DMS53 (cell line): ENCODE measurements around the gene XXYLT1.
A peak's percentile ranks its signal among the peaks of the same experiment; 100 is the strongest.
"Not testable (repeated sequence)": the region's sequence is repeated elsewhere in the genome, so short reads cannot be mapped to it uniquely, and the experiment has no call there.

Experiments used
- DNase-seq: peaks from one replicate; lab custom pipeline; 2025; lab: John Stamatoyannopoulos, UW

The XXYLT1 gene

GRCh38 chr3:195226900-195227447 is 44.0 kb downstream of the XXYLT1 start:
- peak; percentile 7 for DNase-seq

DNA sequence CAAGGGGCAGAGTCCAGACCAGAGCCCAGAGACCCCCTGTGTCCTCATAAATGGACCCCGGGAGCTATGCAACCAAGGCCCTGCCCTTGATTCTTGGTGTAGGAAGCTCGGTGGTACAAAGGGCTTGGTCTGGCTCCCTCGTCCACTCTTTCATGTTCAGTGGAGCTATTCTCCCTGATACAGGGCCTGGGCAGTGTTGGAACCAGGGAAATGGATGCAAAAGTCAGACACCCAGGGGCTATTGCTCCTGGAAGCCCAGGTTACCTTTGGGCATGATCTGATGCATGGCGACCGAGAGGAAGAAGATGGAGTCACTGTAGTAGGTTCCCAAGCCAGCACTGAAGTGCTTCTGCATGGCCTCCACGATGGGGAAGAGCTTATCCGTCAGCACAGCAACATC is 44.5 kb downstream of the XXYLT1 start:
- DNase-seq: no peak

DNA sequence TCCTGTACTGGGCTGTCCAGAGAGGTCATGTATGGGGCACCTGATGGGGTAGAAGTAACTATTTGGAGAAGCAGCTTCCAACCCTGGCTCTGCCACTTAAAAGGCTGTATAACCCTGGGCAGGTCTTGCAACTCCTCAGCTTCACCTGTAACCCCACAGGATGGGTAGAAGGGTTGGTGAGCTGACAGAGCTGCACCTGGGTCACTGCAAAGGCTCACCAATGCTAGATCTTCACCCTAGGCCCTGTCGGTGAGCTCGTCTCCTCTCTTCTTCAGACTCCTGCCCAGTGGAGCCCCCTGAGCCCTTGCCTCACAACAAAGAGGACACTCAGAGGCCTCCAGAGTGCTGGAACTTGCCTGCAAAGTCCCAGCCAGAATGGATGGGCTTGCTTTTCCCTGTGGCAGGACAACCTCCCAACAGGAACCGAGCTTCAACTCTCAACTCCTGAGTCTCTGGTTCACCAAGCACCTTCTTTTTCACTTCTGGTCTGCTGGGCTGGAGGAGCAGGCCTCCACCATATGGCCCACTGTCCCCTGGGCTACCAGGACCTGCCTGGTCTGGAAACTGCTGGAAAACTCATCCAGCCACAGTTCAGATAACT is 45.9 kb downstream of the XXYLT1 start:
- DNase-seq: no peak

GRCh38 chr3:195224156-195224979 is 46.6 kb downstream of the XXYLT1 start:
- DNase-seq: no peak

- no peak for DNase-seq
These were observed 48.9 kb downstream of the XXYLT1 start for GRCh38 chr3:195221876-195222617.

- DNase-seq: no peak
These were observed 49.7 kb downstream of the XXYLT1 start for GRCh38 chr3:195221015-195221853.

GRCh38 chr3:195219351-195220230 is 51.4 kb downstream of the XXYLT1 start:
- no peak for DNase-seq

DNA sequence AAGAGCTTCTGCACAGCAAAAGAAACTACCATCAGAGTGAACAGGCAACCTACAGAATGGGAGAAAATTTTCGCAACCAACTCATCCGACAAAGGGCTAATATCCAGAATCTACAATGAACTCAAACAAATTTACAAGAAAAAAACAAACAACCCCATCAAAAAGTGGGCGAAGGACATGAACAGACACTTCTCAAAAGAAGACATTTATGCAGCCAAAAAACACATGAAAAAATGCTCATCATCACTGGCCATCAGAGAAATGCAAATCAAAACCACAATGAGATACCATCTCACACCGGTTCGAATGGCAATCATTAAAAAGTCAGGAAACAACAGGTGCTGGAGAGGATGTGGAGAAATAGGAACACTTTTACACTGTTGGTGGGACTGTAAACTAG is 52.6 kb downstream of the XXYLT1 start:
- not testable (repeated sequence) for DNase-seq

- DNase-seq: not testable (repeated sequence)
These were observed 55.4 kb downstream of the XXYLT1 start for GRCh38 chr3:195215576-195215975.

GRCh38 chr3:195214381-195214780 is 56.6 kb downstream of the XXYLT1 start:
- no peak for DNase-seq

DNA sequence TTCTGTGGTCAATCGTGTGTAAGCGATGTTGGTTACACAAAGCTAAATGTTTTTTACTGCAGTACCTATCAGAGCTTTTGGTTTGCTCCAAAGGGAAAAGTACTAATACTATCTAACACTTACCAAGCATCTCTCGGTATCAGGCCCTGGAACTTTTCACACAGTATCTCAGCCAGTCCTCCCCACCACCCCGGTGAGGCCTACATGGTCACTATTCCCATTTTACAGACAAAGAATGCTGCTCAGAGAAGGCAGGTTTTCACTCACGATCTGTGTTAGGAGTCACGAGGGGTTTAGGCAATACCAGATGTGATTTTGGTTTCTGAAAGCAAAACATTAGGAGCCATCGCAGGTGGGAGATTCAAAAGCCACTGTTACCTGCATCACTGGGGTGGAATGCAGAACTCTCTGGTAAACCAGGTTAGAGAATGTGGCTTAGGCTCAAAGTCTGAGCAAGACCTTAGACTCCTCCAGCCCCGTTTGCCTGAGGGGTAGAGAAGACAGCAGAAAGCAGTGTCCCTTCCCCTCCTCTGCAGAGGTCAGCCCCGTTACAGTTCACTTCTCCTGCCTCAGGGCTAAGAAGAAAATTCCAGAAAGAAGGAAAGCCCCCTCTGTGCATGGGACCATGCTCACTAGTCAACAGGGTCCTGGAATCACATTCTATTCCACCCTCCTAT is 57.2 kb downstream of the XXYLT1 start:
- DNase-seq: no peak

GRCh38 chr3:195212749-195213375 is 58.1 kb downstream of the XXYLT1 start:
- DNase-seq: no peak

- DNase-seq: no peak
These were observed 58.8 kb downstream of the XXYLT1 start for GRCh38 chr3:195212033-195212748.

GRCh38 chr3:195210266-195210973 is 60.5 kb downstream of the XXYLT1 start:
- no peak for DNase-seq

DNA sequence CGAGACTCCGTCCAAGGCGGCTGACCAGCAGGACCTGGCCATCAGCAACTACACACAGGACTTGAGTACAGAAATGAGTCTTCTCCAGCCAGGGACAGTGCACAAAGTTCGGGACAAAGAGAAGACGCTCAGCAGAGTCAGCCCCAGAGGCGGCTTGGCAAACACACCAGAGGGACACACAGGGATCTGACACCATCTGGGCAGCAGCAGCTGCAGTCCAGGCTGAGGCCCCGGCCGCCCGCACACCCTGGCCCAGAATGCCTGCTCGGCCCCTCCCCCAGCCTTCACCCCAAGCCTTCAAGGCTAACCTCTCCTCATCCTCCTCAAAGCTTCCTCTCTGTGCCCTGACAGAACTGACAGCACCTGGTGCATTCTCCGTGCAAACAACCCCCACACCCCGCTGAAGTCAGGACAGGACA is 61.1 kb downstream of the XXYLT1 start:
- no peak for DNase-seq

- no peak for DNase-seq
These were observed 61.7 kb downstream of the XXYLT1 start for GRCh38 chr3:195209083-195209846.

- no peak for DNase-seq
These were observed 62.3 kb downstream of the XXYLT1 start for GRCh38 chr3:195208631-195209030.
